Adrenal gland (tissue), 5 donors: ENCODE results near the gene CHRM5.

Experiments
- POLR2A ChIP-seq, 2 donors: fragments of 450-650 bp; IDR thresholded peaks; one replicate each; pipeline ENCODE4 v1.6.1; 2017; ENCODE audit warnings: antibody characterized with exemption in 2 of 2, mild to moderate bottlenecking in 2 of 2, moderate library complexity in 1 of 2
- TF ChIP-seq, protein P1 (sequence below), 6 experiments: fragments of 450-650 bp in 4 of 6; fragments of 200-600 bp in 2 of 6; sonication (generic) in 1 of 6; IDR thresholded peaks; 1 replicate in 5 of 6; 2 replicates in 1 of 6; pipeline versions ENCODE4 v1.5.1 to v1.8.0; 2016 to 2021; ENCODE audit warnings: antibody characterized with exemption in 6 of 6, mild to moderate bottlenecking in 2 of 6, moderate library complexity in 1 of 6
- donor health status: DM: no; HTN: no; CAD: no.

DNA sequence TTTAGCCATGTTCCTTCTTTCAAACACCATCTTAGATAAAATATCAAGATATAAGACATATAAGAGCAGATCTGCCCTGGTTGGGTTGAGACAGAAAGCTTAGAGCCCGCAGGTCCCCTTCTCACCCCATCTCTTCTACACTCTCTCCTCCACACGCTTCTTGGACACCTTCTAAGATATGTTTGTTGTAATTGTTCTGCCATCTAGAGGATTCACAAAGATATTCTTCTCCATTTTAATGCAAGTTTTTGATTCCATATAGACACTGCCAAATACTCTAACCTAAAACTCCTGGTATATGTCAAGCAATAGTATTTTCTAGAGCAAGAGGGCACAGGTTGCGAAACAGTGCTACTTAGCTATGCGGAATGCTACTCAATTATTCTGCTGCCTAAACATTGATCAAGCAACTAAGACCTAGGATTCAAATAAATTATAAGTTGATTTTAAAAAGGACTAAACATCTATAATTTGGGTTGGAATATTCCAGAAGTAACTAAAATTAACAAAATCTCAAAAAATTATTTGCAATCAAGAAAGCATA, 6.8 kb downstream of the CHRM5 start:
- TF ChIP-seq, protein P1, sequence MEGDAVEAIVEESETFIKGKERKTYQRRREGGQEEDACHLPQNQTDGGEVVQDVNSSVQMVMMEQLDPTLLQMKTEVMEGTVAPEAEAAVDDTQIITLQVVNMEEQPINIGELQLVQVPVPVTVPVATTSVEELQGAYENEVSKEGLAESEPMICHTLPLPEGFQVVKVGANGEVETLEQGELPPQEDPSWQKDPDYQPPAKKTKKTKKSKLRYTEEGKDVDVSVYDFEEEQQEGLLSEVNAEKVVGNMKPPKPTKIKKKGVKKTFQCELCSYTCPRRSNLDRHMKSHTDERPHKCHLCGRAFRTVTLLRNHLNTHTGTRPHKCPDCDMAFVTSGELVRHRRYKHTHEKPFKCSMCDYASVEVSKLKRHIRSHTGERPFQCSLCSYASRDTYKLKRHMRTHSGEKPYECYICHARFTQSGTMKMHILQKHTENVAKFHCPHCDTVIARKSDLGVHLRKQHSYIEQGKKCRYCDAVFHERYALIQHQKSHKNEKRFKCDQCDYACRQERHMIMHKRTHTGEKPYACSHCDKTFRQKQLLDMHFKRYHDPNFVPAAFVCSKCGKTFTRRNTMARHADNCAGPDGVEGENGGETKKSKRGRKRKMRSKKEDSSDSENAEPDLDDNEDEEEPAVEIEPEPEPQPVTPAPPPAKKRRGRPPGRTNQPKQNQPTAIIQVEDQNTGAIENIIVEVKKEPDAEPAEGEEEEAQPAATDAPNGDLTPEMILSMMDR (IDR thresholded peaks at IDR 0.05), result peak in 1 of 6 experiments; percentile 12
- no peak for TF ChIP-seq POLR2A (IDR thresholded peaks at IDR 0.05)
